Endothelial cell of umbilical vein (primary cell): ENCODE results near the gene HES1. TPM values are rescaled to one million over a fixed set of nuclear protein-coding genes. Genes with fewer than 3 reads are reported as not detected.

Experiments
- BruUV-seq: library from RNA; stranded (reverse); fragments of 400-500 nt; replicated peaks from 2 replicates; lab custom pipeline; 2021; lab: Mats Ljungman, UMichigan
- CTCF ChIA-PET: fragments of 300-600, 350-600 bp; sonication (Branson Sonifier 250); formaldehyde crosslinking; loops from one replicate; lab custom pipeline; 2021; ENCODE audit warnings: antibody characterized with exemption, inconsistent platforms; lab: Charles Lee
- POLR2A ChIA-PET: fragments of 300-600, 350-600 bp; sonication (Branson Sonifier 250); formaldehyde crosslinking; loops from one replicate; lab custom pipeline; 2021; ENCODE audit warnings: antibody characterized with exemption, inconsistent platforms; lab: Charles Lee
- DNase-seq: peaks from one replicate; pipeline ENCODE4 v3.0.0-alpha.2; 2011; ENCODE audit warnings: low read depth, low spot score
- FAIRE-seq: peaks from 2 replicates; lab custom pipeline; 2011; peaks lifted over from hg19 to GRCh38; lab: Jason Lieb, UNC
- H2AFZ ChIP-seq: 2 replicates; pipeline ENCODE4 v1.6.0; 2012; ENCODE audit warnings: low read depth, low read length, control low read depth, inconsistent platforms
- H3K27ac ChIP-seq: 2 replicates; pipeline ENCODE4 v1.5.1; 2011; ENCODE audit warnings: low read depth, mild to moderate bottlenecking, control low read depth, low read length, moderate library complexity; ENCODE audit not compliant: insufficient read depth
- H3K27me3 ChIP-seq, 2 experiments: 2 replicates each; pipeline versions ENCODE4 v1.6.0 to v1.6.1; 2011; ENCODE audit warnings: low read length in 2 of 2, mixed read lengths in 1 of 2; ENCODE audit not compliant: control insufficient read depth in 2 of 2, insufficient read depth in 2 of 2
- H3K36me3 ChIP-seq, 2 experiments: 2 replicates in 1 of 2; 3 replicates in 1 of 2; pipeline ENCODE4 v1.5.1; 2011; ENCODE audit warnings: low read length in 2 of 2, mild to moderate bottlenecking in 1 of 2, moderate library complexity in 1 of 2; ENCODE audit not compliant: control insufficient read depth in 2 of 2, insufficient read depth in 2 of 2; ENCODE audit errors: extremely low read depth in 1 of 2
- H3K4me1 ChIP-seq: 3 replicates; pipeline ENCODE4 v1.5.1; 2011; ENCODE audit warnings: mild to moderate bottlenecking, low read length; ENCODE audit not compliant: control insufficient read depth, insufficient read depth; ENCODE audit errors: extremely low read depth
- H3K4me2 ChIP-seq: 2 replicates; pipeline ENCODE4 v1.6.1; 2011; ENCODE audit warnings: low read length, control low read depth, mixed read lengths; ENCODE audit not compliant: insufficient read depth
- H3K4me3 ChIP-seq, 3 experiments: fragments of 200-600 bp in 1 of 3; sonication (generic), shearing (Covaris generic) in 1 of 3; replicated peaks in 1 of 3; 2 replicates each; pipeline ENCODE4 v1.5.1; 2011 to 2016; ENCODE audit warnings: control low read depth in 3 of 3, low read length in 3 of 3, mild to moderate bottlenecking in 2 of 3, inconsistent platforms in 1 of 3, low read depth in 1 of 3, moderate library complexity in 1 of 3; ENCODE audit not compliant: insufficient read depth in 1 of 3
- H3K79me2 ChIP-seq: 2 replicates; pipeline ENCODE4 v1.6.0; 2012; ENCODE audit warnings: low read length, inconsistent platforms; ENCODE audit not compliant: control insufficient read depth, insufficient read depth
- H3K9ac ChIP-seq: replicated peaks from 2 replicates; pipeline ENCODE3; 2011; ENCODE audit warnings: low read length, control low read depth; ENCODE audit not compliant: insufficient read depth; ENCODE audit errors: extremely low read depth
- H3K9me1 ChIP-seq: replicated peaks from 3 replicates; pipeline ENCODE4 v1.6.0; 2011; ENCODE audit warnings: mild to moderate bottlenecking, low read length; ENCODE audit not compliant: control insufficient read depth, insufficient read depth; ENCODE audit errors: extremely low read depth
- H3K9me3 ChIP-seq: replicated peaks from 2 replicates; pipeline ENCODE4 v1.5.1; 2012; ENCODE audit warnings: low read length, inconsistent platforms; ENCODE audit not compliant: control insufficient read depth, insufficient read depth
- H4K20me1 ChIP-seq: replicated peaks from 2 replicates; pipeline ENCODE3; 2011; ENCODE audit warnings: mild to moderate bottlenecking, low read length; ENCODE audit not compliant: control insufficient read depth, insufficient read depth; ENCODE audit errors: extremely low read depth
- CTCF ChIP-seq, 2 donors: IDR thresholded peaks; 1 replicate in 1 of 2; 2 replicates in 1 of 2; pipeline ENCODE4 v1.5.1; 2011; ENCODE audit warnings: low read length in 2 of 2, mild to moderate bottlenecking in 2 of 2, moderate library complexity in 2 of 2, control low read depth in 1 of 2, inconsistent platforms in 1 of 2, low read depth in 1 of 2; ENCODE audit not compliant: insufficient read depth in 1 of 2; ENCODE audit errors: extremely low read depth in 1 of 2
- EZH2 ChIP-seq: IDR thresholded peaks from 2 replicates; pipeline ENCODE4 v1.6.1; 2012; ENCODE audit warnings: borderline replicate concordance, low read depth, mild to moderate bottlenecking, moderate library complexity, low read length, inconsistent platforms; ENCODE audit not compliant: severe bottlenecking
- FOS ChIP-seq: IDR thresholded peaks from 2 replicates; pipeline ENCODE4 v1.6.1; 2011; ENCODE audit warnings: mild to moderate bottlenecking, low read length, moderate library complexity, borderline replicate concordance; ENCODE audit not compliant: insufficient read depth
- GATA2 ChIP-seq: IDR thresholded peaks from 2 replicates; pipeline ENCODE4 v1.7.0; 2011; ENCODE audit warnings: low read depth, mild to moderate bottlenecking, moderate library complexity, mixed read lengths, low read length; ENCODE audit not compliant: insufficient read length, insufficient read depth
- JUN ChIP-seq: IDR thresholded peaks from 2 replicates; pipeline ENCODE4 v1.6.1; 2011; ENCODE audit warnings: borderline replicate concordance, low read depth; ENCODE audit not compliant: insufficient read length, insufficient read depth
- MAX ChIP-seq: IDR thresholded peaks from 2 replicates; pipeline ENCODE4 v1.6.1; 2011; ENCODE audit not compliant: insufficient read depth, insufficient read length
- MYC ChIP-seq: IDR thresholded peaks from one replicate; pipeline ENCODE4 v1.6.1; 2011; ENCODE audit warnings: mild to moderate bottlenecking, low read depth, low read length
- POLR2A ChIP-seq: IDR thresholded peaks from 2 replicates; pipeline ENCODE4 v1.6.1; 2012; ENCODE audit warnings: low read depth, mild to moderate bottlenecking, control low read depth, low read length
- POLR2AphosphoS5 ChIP-seq: IDR thresholded peaks from 2 replicates; pipeline ENCODE4 v1.6.1; 2012; ENCODE audit warnings: low read depth, mild to moderate bottlenecking, control low read depth, low read length, moderate library complexity; ENCODE audit not compliant: insufficient read depth
- dilution Hi-C: fragments of 300-500 bp; cut with MboI; formaldehyde crosslinking; loops from one replicate; pipeline ENCODE4 v1.15.0; 2019; ENCODE audit warnings: low sequenced_read_pairs; ENCODE audit not compliant: extremely low pct_ligation_motif_present
- intact Hi-C: fragments of 100-400 bp; cut with micrococcal nuclease; formaldehyde crosslinking; loops from one replicate; pipeline ENCODE4 v1.10.0; 2022
- polyA plus RNA-seq, 4 experiments: library from polyadenylated mRNA; depleted of rRNA in 3 of 4; stranded (reverse) in 3 of 4; unstranded in 1 of 4; fragments of >200 nt; gene quantifications; 2 replicates each; pipeline versions ENCODE4 v1.2.1 to v1.2.3, GENCODE V29; 2011 to 2012; ENCODE audit warnings: missing spikeins in 1 of 4
- total RNA-seq: library from RNA; stranded (reverse); gene quantifications from 2 replicates; pipeline ENCODE4 v1.2.3, GENCODE V29; 2021

HES1 gene
- total and polyA plus RNA-seq, 2 donors (not counting 3 experiments of a cell fraction or from before 2014, with no cell fraction given) = 42.0 to 210 TPM

- BruUV-seq = no TSS peak
These were observed 1.0 kb upstream of the HES1 start for GRCh38 chr3:194134757-194135515.

More at GRCh38 chr3:194134757-194135515, 1.0 kb upstream of the HES1 start:
- DNase-seq (peak; percentile 99), FAIRE-seq (peak; percentile 86)
- TF ChIP-seq JUN (peak; percentile 16), POLR2AphosphoS5 (peak; percentile 92), GATA2 (peak; percentile 23), MYC (peak; percentile 86), POLR2A (peak; percentile 27), EZH2 (no peak), FOS (peak; percentile 47), MAX (peak; percentile 85), CTCF (IDR thresholded peaks at IDR 0.05; ENCODE audit: extremely low read depth in 1 of 2, insufficient read depth in 1 of 2, low read depth in 1 of 2, low read length in 2 of 2) (no peak)
- H3K79me2 ChIP-seq = peaks cover 2% of the 10 kb centered on the region
- ChIA-PET CTCF (interaction anchor here (0.8 to 11.1 kb wide), 13 partner anchors 46 to 469 kb away, joined by 3 to 338 read pairs (median 12); no protein-coding TSS in a partner anchor), POLR2A (interaction anchor here (0.6 to 5.2 kb wide), 10 partner anchors 45 to 354 kb away, joined by 3 to 22 read pairs (median 6); no protein-coding TSS in a partner anchor)
- H3K27ac ChIP-seq = peak overlapping the region; percentile 96
- peak overlapping the region; percentile 50 for H3K4me2 ChIP-seq
- H3K9me1 ChIP-seq = no peaks in the 10 kb centered on the region
- dilution Hi-C loops (no loop called here), intact Hi-C loops (loop anchor here (1.0 to 5.0 kb wide), 8 partner anchors 7 to 283 kb away; no protein-coding TSS in a partner anchor)
- H3K9ac ChIP-seq = peak overlapping the region; percentile 91
- H4K20me1 ChIP-seq = no peaks in the 10 kb centered on the region
- H3K36me3 ChIP-seq = no peaks in the 10 kb centered on the region
- peak overlapping the region in 2 of 3 experiments; percentile 13 to 51 for H3K4me3 ChIP-seq
- H3K9me3 ChIP-seq = no peaks in the 10 kb centered on the region
- no peak overlapping the region for H2AFZ ChIP-seq
- H3K27me3 ChIP-seq = no peaks in the 10 kb centered on the region
- H3K4me1 ChIP-seq = peaks cover 23% of the 10 kb centered on the region
